Heart left ventricle (tissue), 13 donors: ENCODE measurements around the gene ORM2.
A peak's percentile ranks its signal among the peaks of the same experiment; 100 is the strongest.

Experiments
- CTCF ChIP-seq, 12 donors: fragments of 200-600 bp; sonication (generic) in 4 of 12; IDR thresholded peaks; one replicate each; pipeline versions ENCODE4 v1.5.0 to v1.8.0; 2018 to 2022; ENCODE audit warnings: antibody characterized with exemption in 12 of 12, mild to moderate bottlenecking in 5 of 12
- POLR2A ChIP-seq, 2 donors: fragments of 450-650 bp; IDR thresholded peaks; one replicate each; pipeline ENCODE4 v1.6.1; 2017; ENCODE audit warnings: antibody characterized with exemption in 2 of 2, mild to moderate bottlenecking in 2 of 2, moderate library complexity in 2 of 2
- donor health status: ischemic (EF 13 %, LVEDD 7.1; RV severe dilation, severe dysfunction).
- donor health status: DM: no; HTN: yes; CAD: no.
- donor health status: DM: no; HTN: no; CAD: no.
- donor health status: ischemic (EF 25% LVEDD 6.9; RV normal size, moderate dysfunction).
- donor health status: ischemic (EF 25% LVEDD 5.7; RV mildly dilated, moderate dysfunction).
- donor health status: ischemic (EF 35%, LVEDD 5.7; RV mildly dilated, moderate dysfunction).
- donor health status: nonischemic (EF 11% LVEDD 7.7; RV severe dilation, severe dysfunction).
- donor health status: DM: yes; HTN: yes; CAD: no.
- donor health status: PGD.
- donor health status: ischemic (EF 29% LVEDD 5.4; RV normal size, mild dysfunction).
- donor health status: nonischemic (EF 23%, LVEDD 6.1; RV moderate dilation, normal function).

DNA sequence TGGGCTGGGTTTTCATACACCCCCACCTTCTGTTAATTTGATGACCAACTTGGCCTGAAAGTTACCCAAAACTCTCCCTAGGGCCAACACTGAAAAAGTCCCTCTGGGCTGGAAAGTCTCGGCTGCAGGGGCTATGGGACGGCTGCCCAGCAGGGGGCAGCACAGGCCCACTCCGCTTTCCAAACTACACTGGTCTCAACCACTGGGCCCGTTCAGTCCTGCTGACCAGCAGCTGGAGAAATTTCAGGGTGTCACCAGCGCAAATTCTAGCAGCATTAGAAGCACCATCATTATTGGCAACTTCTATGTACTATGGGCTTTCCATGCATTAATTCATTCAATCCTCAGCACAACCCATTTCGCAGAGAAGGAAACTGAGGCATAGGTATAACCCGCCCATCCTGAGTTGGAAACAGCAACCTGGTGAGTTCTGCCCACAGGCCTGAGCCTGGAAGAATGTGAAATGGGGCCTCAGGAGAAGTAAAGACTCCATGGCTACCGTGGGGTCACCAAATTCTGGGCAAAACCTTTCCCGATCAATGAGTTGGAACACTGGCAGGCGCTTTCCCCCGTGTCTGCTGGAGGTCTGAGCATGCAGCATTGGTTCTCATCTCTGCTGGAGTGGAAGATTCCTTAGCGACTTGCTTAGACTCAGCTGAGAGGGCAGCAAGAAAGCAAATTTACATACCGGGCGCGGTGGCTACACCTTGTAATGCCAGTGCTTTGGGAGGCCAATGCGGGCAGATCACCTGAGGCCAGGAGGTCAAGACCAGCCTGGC lies 9.7 kb downstream of the ORM2 start:
- peak; percentile 53 to 75 (median 66) for TF ChIP-seq CTCF (IDR thresholded peaks at IDR 0.05)
- no peak for TF ChIP-seq POLR2A (IDR thresholded peaks at IDR 0.05)
